ENCODE measurements around the gene CTIF. TPM values are rescaled to one million over a fixed set of nuclear protein-coding genes. Genes with fewer than 3 reads are reported as not detected.
A peak's percentile ranks its signal among the peaks of the same experiment; 100 is the strongest.

CTIF gene
- total RNA-seq, 1 donor from 2014 or later: 26.4 TPM

- H3K27me3 Mint-ChIP-seq: peaks cover 2% of the 10 kb centered on the region
- no peaks in the 10 kb centered on the region for H3K9me3 Mint-ChIP-seq (ENCODE audit: low read depth)
- H3K27ac Mint-ChIP-seq: peak overlapping the region; percentile 62
- TF ChIP-seq CTCF (IDR thresholded peaks at IDR 0.05; ENCODE audit: unreplicated experiment): no peak
- DNase-seq (ENCODE audit: low spot score, unreplicated experiment): no peak
- H3K36me3 Mint-ChIP-seq (ENCODE audit: insufficient read depth): peaks cover 6% of the 10 kb centered on the region
- peaks cover 5% of the 10 kb centered on the region for H3K4me1 Mint-ChIP-seq (ENCODE audit: low read depth)
- H3K4me3 Mint-ChIP-seq (ENCODE audit: low read depth): no peak overlapping the region
These were observed 252.8 kb downstream of the CTIF start for GRCh38 chr18:48791636-48792105.

- Mint-ChIP-seq H3K4me1 (ENCODE audit: low read depth) (peaks cover 3% of the 10 kb centered on the region), H3K9me3 (ENCODE audit: low read depth) (no peaks in the 10 kb centered on the region)
- no peak for TF ChIP-seq CTCF (IDR thresholded peaks at IDR 0.05; ENCODE audit: unreplicated experiment)
These were observed 253.3 kb downstream of the CTIF start for GRCh38 chr18:48792141-48792540.

GRCh38 chr18:48792611-48793380 lies 254.0 kb downstream of the CTIF start:
- Mint-ChIP-seq H3K4me1 (ENCODE audit: low read depth) (peaks cover 2% of the 10 kb centered on the region), H3K27me3 (peaks cover 2% of the 10 kb centered on the region), H3K4me3 (ENCODE audit: low read depth) (no peak overlapping the region), H3K36me3 (ENCODE audit: insufficient read depth) (peaks cover 6% of the 10 kb centered on the region), H3K27ac (no peak overlapping the region), H3K9me3 (ENCODE audit: low read depth) (no peaks in the 10 kb centered on the region)
- TF ChIP-seq CTCF (IDR thresholded peaks at IDR 0.05; ENCODE audit: unreplicated experiment): no peak
- no peak for DNase-seq (ENCODE audit: low spot score, unreplicated experiment)

More at GRCh38 chr18:48792141-48792540, 253.3 kb downstream of the CTIF start:
- Mint-ChIP-seq H3K27me3 (peaks cover 2% of the 10 kb centered on the region), H3K36me3 (ENCODE audit: insufficient read depth) (peaks cover 6% of the 10 kb centered on the region), H3K27ac (no peak overlapping the region), H3K4me3 (ENCODE audit: low read depth) (no peak overlapping the region)
- DNase-seq (ENCODE audit: low spot score, unreplicated experiment): no peak

- H3K27ac Mint-ChIP-seq: no peak overlapping the region
- no peak for DNase-seq (ENCODE audit: low spot score, unreplicated experiment)
- H3K9me3 Mint-ChIP-seq (ENCODE audit: low read depth): no peaks in the 10 kb centered on the region
- H3K27me3 Mint-ChIP-seq: peaks cover 2% of the 10 kb centered on the region
- no peak for TF ChIP-seq CTCF (IDR thresholded peaks at IDR 0.05; ENCODE audit: unreplicated experiment)
- H3K4me3 Mint-ChIP-seq (ENCODE audit: low read depth): no peak overlapping the region
- no peaks in the 10 kb centered on the region for H3K4me1 Mint-ChIP-seq (ENCODE audit: low read depth)
- peaks cover 3% of the 10 kb centered on the region for H3K36me3 Mint-ChIP-seq (ENCODE audit: insufficient read depth)
These were observed 255.6 kb downstream of the CTIF start for GRCh38 chr18:48794251-48794970.

- no peaks in the 10 kb centered on the region for H3K9me3 Mint-ChIP-seq (ENCODE audit: low read depth)
- peaks cover 2% of the 10 kb centered on the region for H3K27me3 Mint-ChIP-seq
- TF ChIP-seq CTCF (IDR thresholded peaks at IDR 0.05; ENCODE audit: unreplicated experiment): no peak
- peaks cover 2% of the 10 kb centered on the region for H3K36me3 Mint-ChIP-seq (ENCODE audit: insufficient read depth)
- DNase-seq (ENCODE audit: low spot score, unreplicated experiment): no peak
- H3K4me1 Mint-ChIP-seq (ENCODE audit: low read depth): no peaks in the 10 kb centered on the region
- H3K27ac Mint-ChIP-seq: no peak overlapping the region
- no peak overlapping the region for H3K4me3 Mint-ChIP-seq (ENCODE audit: low read depth)
These were observed 256.9 kb downstream of the CTIF start for GRCh38 chr18:48795696-48796095.
